Raji (cell line): ENCODE measurements around the gene RAI1.

ENCODE experiments used
- POLR2A ChIP-seq: IDR thresholded peaks from 2 replicates; pipeline ENCODE4 v1.6.1; 2011; ENCODE audit warnings: low read depth, low read length, control low read depth; ENCODE audit not compliant: insufficient read depth

RAI1 gene

GRCh38 chr17:17847118-17847689 lies 165.9 kb downstream of the RAI1 start:
- no peak for TF ChIP-seq POLR2A

GRCh38 chr17:17847726-17848125 lies 166.5 kb downstream of the RAI1 start:
- no peak for TF ChIP-seq POLR2A

GRCh38 chr17:17848311-17849082 lies 167.2 kb downstream of the RAI1 start:
- TF ChIP-seq POLR2A, result no peak

- TF ChIP-seq POLR2A, result no peak
Observed at GRCh38 chr17:17849147-17849820, 168.0 kb downstream of the RAI1 start.

- no peak for TF ChIP-seq POLR2A
Observed at GRCh38 chr17:17849845-17850373, 168.7 kb downstream of the RAI1 start.

- no peak for TF ChIP-seq POLR2A
Observed at GRCh38 chr17:17851103-17852002, 170.1 kb downstream of the RAI1 start.

GRCh38 chr17:17852930-17853329 lies 171.7 kb downstream of the RAI1 start:
- TF ChIP-seq POLR2A, result no peak

GRCh38 chr17:17853811-17854447 lies 172.7 kb downstream of the RAI1 start:
- no peak for TF ChIP-seq POLR2A

GRCh38 chr17:17855976-17856375 lies 174.7 kb downstream of the RAI1 start:
- no peak for TF ChIP-seq POLR2A

GRCh38 chr17:17856386-17856785 lies 175.1 kb downstream of the RAI1 start:
- TF ChIP-seq POLR2A, result no peak

- TF ChIP-seq POLR2A, result no peak
Observed at GRCh38 chr17:17857496-17857895, 176.2 kb downstream of the RAI1 start.

- no peak for TF ChIP-seq POLR2A
Observed at GRCh38 chr17:17859909-17860765, 178.9 kb downstream of the RAI1 start.

GRCh38 chr17:17860766-17861107 lies 179.5 kb downstream of the RAI1 start:
- TF ChIP-seq POLR2A, result no peak
